A673 (cell line): ENCODE results near the gene MAP7. TPM values are rescaled to one million over a fixed set of nuclear protein-coding genes. Genes with fewer than 3 reads are reported as not detected.
"Not testable (repeated sequence)": the region's sequence is repeated elsewhere in the genome, so short reads cannot be mapped to it uniquely, and the experiment has no call there.

Experiments used
- BruUV-seq: library from RNA; stranded (reverse); fragments of 400-500 nt; replicated peaks from 2 replicates; lab custom pipeline; 2021; lab: Mats Ljungman, UMichigan
- CTCF ChIA-PET: fragments of 300-600 bp; sonication (Branson Sonifier 250); formaldehyde crosslinking; loops from one replicate; lab custom pipeline; 2022; ENCODE audit warnings: antibody characterized with exemption; lab: Charles Lee
- POLR2A ChIA-PET: fragments of 300-600 bp; sonication (Branson Sonifier 250); formaldehyde crosslinking; loops from one replicate; lab custom pipeline; 2022; ENCODE audit warnings: antibody characterized with exemption; ENCODE audit not compliant: low non-redundant PET; lab: Charles Lee
- DNase-seq: peaks from one replicate; pipeline ENCODE4 v3.0.0-alpha.2; 2015; ENCODE audit warnings: low spot score
- H3K27ac ChIP-seq: fragments of 200-600 bp; sonication (generic); 2 replicates; pipeline ENCODE4 v1.5.1; 2016; ENCODE audit warnings: mixed run types, low read depth, mild to moderate bottlenecking, mixed read lengths, antibody characterized with exemption, low read length; ENCODE audit not compliant: poor library complexity, severe bottlenecking
- H3K27me3 ChIP-seq: fragments of 200-600 bp; sonication (generic); replicated peaks from 2 replicates; pipeline ENCODE4 v1.6.1; 2017; ENCODE audit warnings: mixed run types, low read depth, mild to moderate bottlenecking, mixed read lengths, antibody characterized with exemption, low read length; ENCODE audit not compliant: insufficient read depth, poor library complexity
- H3K36me3 ChIP-seq: fragments of 200-600 bp; sonication (generic); 2 replicates; pipeline ENCODE4 v1.6.1; 2016; ENCODE audit warnings: mixed run types, mild to moderate bottlenecking, mixed read lengths, antibody characterized with exemption, low read length; ENCODE audit not compliant: insufficient read depth, poor library complexity, severe bottlenecking
- H3K4me1 ChIP-seq: fragments of 200-600 bp; sonication (generic); 2 replicates; pipeline ENCODE4 v1.6.1; 2017; ENCODE audit warnings: mixed run types, mild to moderate bottlenecking, mixed read lengths, antibody characterized with exemption, low read length; ENCODE audit not compliant: insufficient read depth, poor library complexity, severe bottlenecking
- H3K4me3 ChIP-seq: fragments of 200-600 bp; sonication (generic); 2 replicates; pipeline ENCODE4 v1.5.1; 2016; ENCODE audit warnings: low read depth, mixed run types, mild to moderate bottlenecking, mixed read lengths, low read length; ENCODE audit not compliant: poor library complexity, severe bottlenecking
- H3K9me3 ChIP-seq: fragments of 200-600 bp; sonication (generic); 2 replicates; pipeline ENCODE4 v1.6.1; 2016; ENCODE audit warnings: mixed run types, low read depth, mild to moderate bottlenecking, mixed read lengths, antibody characterized with exemption, low read length; ENCODE audit not compliant: poor library complexity, severe bottlenecking
- CTCF ChIP-seq: fragments of 300-800, 200-600 bp; sonication (generic); conservative IDR thresholded peaks from 2 replicates; pipeline ENCODE4 v1.5.1; 2017; ENCODE audit warnings: low read depth, mild to moderate bottlenecking, antibody characterized with exemption, low read length, moderate library complexity, mixed read lengths
- EZH2 ChIP-seq: fragments of 200-600 bp; sonication (generic); IDR thresholded peaks from 2 replicates; pipeline ENCODE4 v1.6.1; 2017; ENCODE audit warnings: borderline replicate concordance, low read depth, mild to moderate bottlenecking, mixed read lengths, antibody characterized with exemption, low read length; ENCODE audit not compliant: poor library complexity, severe bottlenecking
- intact Hi-C: fragments of 100-400 bp; cut with micrococcal nuclease; formaldehyde crosslinking; loops from one replicate; pipeline ENCODE4 v1.10.0; 2022; ENCODE audit not compliant: unreplicated experiment
- total RNA-seq: library from RNA; stranded (reverse); gene quantifications from 2 replicates; pipeline ENCODE4 v1.2.3, GENCODE V29; 2021

Gene MAP7
- total RNA-seq, 1 experiment from 2014 or later, result 0.09 TPM

DNA sequence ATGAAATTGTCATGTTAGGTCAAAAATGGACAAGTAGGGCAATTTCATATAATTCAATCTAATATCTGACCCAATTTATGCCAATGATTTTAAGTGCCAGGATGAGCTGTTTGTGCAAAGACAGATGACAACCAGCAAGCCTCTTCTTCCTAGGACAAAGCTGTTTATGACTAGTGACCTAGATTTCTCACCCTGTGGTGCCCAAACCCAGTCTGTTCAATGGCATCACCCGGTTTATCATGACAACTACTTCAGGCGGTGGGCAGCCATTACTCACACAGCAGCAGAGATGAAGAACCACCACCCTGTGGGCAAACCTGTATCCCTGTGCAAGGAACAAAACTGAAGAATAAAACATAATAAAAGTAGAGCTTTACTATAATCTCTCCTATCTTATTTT, 59.0 kb downstream of the MAP7 start:
- TF ChIP-seq CTCF (no peak), EZH2 (no peak)
- ChIA-PET CTCF (no interaction called here), POLR2A (no interaction called here)
- H3K27ac ChIP-seq, result no peak overlapping the region
- BruUV-seq, result no TSS peak
- no peaks in the 10 kb centered on the region for H3K27me3 ChIP-seq
- DNase-seq, result no peak
- no peaks in the 10 kb centered on the region for H3K4me1 ChIP-seq
- intact Hi-C loops, result no loop called here
- H3K9me3 ChIP-seq, result no peaks in the 10 kb centered on the region
- no peak overlapping the region for H3K4me3 ChIP-seq
- H3K36me3 ChIP-seq, result no peaks in the 10 kb centered on the region

GRCh38 chr6:136489689-136490033, 60.6 kb downstream of the MAP7 start:
- H3K27me3 ChIP-seq, CTCF ChIA-PET, BruUV-seq, H3K36me3 ChIP-seq, H3K27ac ChIP-seq, POLR2A ChIA-PET, H3K4me1 ChIP-seq, H3K4me3 ChIP-seq, DNase-seq, H3K9me3 ChIP-seq, intact Hi-C loops: not testable (repeated sequence)

DNA sequence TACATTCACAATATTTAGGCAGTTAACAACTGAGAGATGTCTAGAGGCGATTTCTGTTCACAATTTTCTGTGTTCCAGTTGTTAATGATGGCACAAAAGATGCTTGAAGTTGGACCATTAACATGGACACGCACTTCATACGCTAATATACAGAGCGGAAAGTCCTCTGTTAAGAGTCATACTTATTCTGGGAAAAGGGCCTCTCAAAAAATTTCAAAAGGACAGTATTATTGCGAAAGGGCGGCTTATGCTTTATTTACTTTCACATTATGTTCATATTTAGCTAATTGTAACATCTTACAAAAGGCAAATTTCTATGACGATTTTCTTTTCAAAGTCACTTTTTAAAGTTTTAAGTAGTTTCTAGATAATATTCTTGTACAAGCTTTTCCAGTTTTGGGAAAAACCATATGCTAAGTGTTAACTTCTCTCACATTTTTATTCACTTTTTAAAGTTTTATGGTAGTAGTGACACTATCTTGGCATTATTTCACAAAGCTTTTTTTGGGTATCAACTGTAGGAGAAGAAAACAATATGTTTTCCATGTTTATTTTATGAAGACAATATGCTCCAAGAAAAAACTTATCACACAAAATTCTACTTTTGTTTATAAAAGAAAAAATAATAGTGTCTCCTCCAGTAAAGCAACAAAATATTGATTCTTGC, 62.3 kb downstream of the MAP7 start:
- TF ChIP-seq EZH2 (no peak), CTCF (no peak)
- H3K36me3 ChIP-seq, result no peaks in the 10 kb centered on the region
- CTCF ChIA-PET, result no interaction called here
- H3K27ac ChIP-seq, result no peak overlapping the region
- intact Hi-C loops, result no loop called here
- BruUV-seq, result no TSS peak
- H3K27me3 ChIP-seq, result no peaks in the 10 kb centered on the region
- no peak for DNase-seq
- POLR2A ChIA-PET, result no interaction called here
- no peaks in the 10 kb centered on the region for H3K9me3 ChIP-seq
- H3K4me1 ChIP-seq, result no peaks in the 10 kb centered on the region
- no peak overlapping the region for H3K4me3 ChIP-seq

- Histone ChIP-seq H3K4me1 (no peaks in the 10 kb centered on the region), H3K4me3 (no peak overlapping the region), H3K27ac (no peak overlapping the region), H3K27me3 (no peaks in the 10 kb centered on the region), H3K36me3 (no peaks in the 10 kb centered on the region), H3K9me3 (no peaks in the 10 kb centered on the region)
- TF ChIP-seq EZH2 (no peak), CTCF (no peak)
- no peak for DNase-seq
- intact Hi-C loops, result no loop called here
- ChIA-PET POLR2A (no interaction called here), CTCF (no interaction called here)
- BruUV-seq, result no TSS peak
Observed at GRCh38 chr6:136486357-136486756, 63.9 kb downstream of the MAP7 start.
